DND-41 (cell line): ENCODE measurements around the gene LRRC56.
A peak's percentile ranks its signal among the peaks of the same experiment; 100 is the strongest.

Source experiments
- ATAC-seq: fragments of 200-7000 bp; cut with Tn5 transposase; 3 replicates; pipeline ENCODE4 v1.9.1; 2021; ENCODE audit warnings: low read depth; ENCODE audit not compliant: insufficient read depth
- DNase-seq: peaks from one replicate; pipeline ENCODE4 v3.0.0-alpha.2; 2020
- H2AFZ ChIP-seq: 2 replicates; pipeline ENCODE4 v1.6.0; 2012; ENCODE audit warnings: low read depth, low read length
- H3K27ac ChIP-seq: 2 replicates; pipeline ENCODE4 v1.5.1; 2012; ENCODE audit warnings: low read length, inconsistent platforms
- H3K27me3 ChIP-seq: fragments of 200-600 bp; sonication (generic); 2 replicates; pipeline ENCODE4 v1.6.0; 2012; ENCODE audit warnings: low read length, mild to moderate bottlenecking, inconsistent platforms; ENCODE audit not compliant: insufficient read depth, poor library complexity
- H3K36me3 ChIP-seq: 2 replicates; pipeline ENCODE4 v1.5.1; 2012; ENCODE audit warnings: low read length, inconsistent platforms; ENCODE audit not compliant: insufficient read depth
- H3K4me1 ChIP-seq: 2 replicates; pipeline ENCODE4 v1.5.1; 2012; ENCODE audit warnings: mild to moderate bottlenecking, low read length; ENCODE audit not compliant: insufficient read depth
- H3K4me2 ChIP-seq: 2 replicates; pipeline ENCODE4 v1.6.0; 2012; ENCODE audit warnings: mild to moderate bottlenecking, moderate library complexity, low read length, inconsistent platforms; ENCODE audit not compliant: insufficient read depth
- H3K4me3 ChIP-seq, 2 experiments: fragments of 200-600 bp in 1 of 2; shearing (Covaris generic) in 1 of 2; 2 replicates each; pipeline ENCODE4 v1.5.1; 2012 to 2016; ENCODE audit warnings: inconsistent platforms in 2 of 2, low read length in 2 of 2, mild to moderate bottlenecking in 2 of 2, low read depth in 1 of 2, moderate library complexity in 1 of 2
- H3K79me2 ChIP-seq: 2 replicates; pipeline ENCODE4 v1.6.0; 2012; ENCODE audit warnings: low read length, inconsistent platforms; ENCODE audit not compliant: insufficient read depth
- H3K9ac ChIP-seq: 2 replicates; pipeline ENCODE4 v1.6.0; 2012; ENCODE audit warnings: low read depth, mild to moderate bottlenecking, inconsistent platforms, low read length, moderate library complexity
- H3K9me3 ChIP-seq: 2 replicates; pipeline ENCODE4 v1.5.1; 2012; ENCODE audit warnings: low read length, moderate library complexity, mild to moderate bottlenecking, inconsistent platforms; ENCODE audit not compliant: insufficient read depth, severe bottlenecking
- H4K20me1 ChIP-seq: 2 replicates; pipeline ENCODE4 v1.6.0; 2012; ENCODE audit warnings: low read length; ENCODE audit not compliant: insufficient read depth
- CTCF ChIP-seq: IDR thresholded peaks from 2 replicates; pipeline ENCODE4 v1.5.1; 2012; ENCODE audit warnings: borderline replicate concordance, low read length, moderate library complexity, mild to moderate bottlenecking; ENCODE audit not compliant: poor library complexity, severe bottlenecking; ENCODE audit errors: extremely low read depth
- EZH2 ChIP-seq: IDR thresholded peaks from 3 replicates; pipeline ENCODE4 v1.6.1; 2012; ENCODE audit warnings: borderline replicate concordance, low read depth, mild to moderate bottlenecking, moderate library complexity, low read length, inconsistent platforms; ENCODE audit not compliant: severe bottlenecking

Gene LRRC56

GRCh38 chr11:518463-519202, 18.7 kb upstream of the LRRC56 start:
- DNase-seq (no peak), ATAC-seq (no peak)
- TF ChIP-seq CTCF (peak; percentile 27), EZH2 (no peak)
- H3K9me3 ChIP-seq: peaks cover 5% of the 10 kb centered on the region
- H4K20me1 ChIP-seq: no peaks in the 10 kb centered on the region
- no peaks in the 10 kb centered on the region for H3K4me1 ChIP-seq
- no peak overlapping the region for H3K27ac ChIP-seq
- H3K79me2 ChIP-seq: no peaks in the 10 kb centered on the region
- no peak overlapping the region for H3K4me3 ChIP-seq
- H2AFZ ChIP-seq: no peak overlapping the region
- H3K36me3 ChIP-seq: peaks cover 3% of the 10 kb centered on the region; the same call in 1 of the 2 replicates
- no peak overlapping the region for H3K4me2 ChIP-seq
- no peaks in the 10 kb centered on the region for H3K27me3 ChIP-seq
- no peak overlapping the region for H3K9ac ChIP-seq

GRCh38 chr11:520428-521176, 16.7 kb upstream of the LRRC56 start:
- Histone ChIP-seq H3K4me2 (no peak overlapping the region), H2AFZ (no peak overlapping the region), H3K79me2 (no peaks in the 10 kb centered on the region), H3K27me3 (no peaks in the 10 kb centered on the region), H3K9ac (no peak overlapping the region), H3K36me3 (no peaks in the 10 kb centered on the region), H3K4me3 (no peak overlapping the region), H3K27ac (no peak overlapping the region), H3K9me3 (peaks cover 5% of the 10 kb centered on the region), H3K4me1 (no peaks in the 10 kb centered on the region), H4K20me1 (no peaks in the 10 kb centered on the region)
- ATAC-seq (no peak), DNase-seq (no peak)
- TF ChIP-seq CTCF (no peak), EZH2 (no peak)

GRCh38 chr11:521177-521688, 16.1 kb upstream of the LRRC56 start:
- Histone ChIP-seq H3K36me3 (no peaks in the 10 kb centered on the region), H3K9ac (no peak overlapping the region), H3K79me2 (no peaks in the 10 kb centered on the region), H3K4me3 (no peak overlapping the region), H2AFZ (no peak overlapping the region), H3K4me1 (no peaks in the 10 kb centered on the region), H3K4me2 (no peak overlapping the region), H3K9me3 (peaks cover 3% of the 10 kb centered on the region), H3K27me3 (no peaks in the 10 kb centered on the region), H3K27ac (no peak overlapping the region), H4K20me1 (no peaks in the 10 kb centered on the region)
- DNase-seq: no peak
- no peak for ATAC-seq
- TF ChIP-seq EZH2 (no peak), CTCF (no peak)
